Measurements from ENCODE around the gene LRRC14B. TPM values are rescaled to one million over a fixed set of nuclear protein-coding genes. Genes with fewer than 3 reads are reported as not detected.
"Not testable (repeated sequence)": the region's sequence is repeated elsewhere in the genome, so short reads cannot be mapped to it uniquely, and the experiment has no call there.

LRRC14B gene
- total RNA-seq, 2 donors from 2014 or later: not detected

GRCh38 chr5:223791-224190 is 32.5 kb downstream of the LRRC14B start:
- peaks cover 42% of the 10 kb centered on the region for H3K36me3 ChIP-seq

GRCh38 chr5:225334-225733 is 34.0 kb downstream of the LRRC14B start:
- ATAC-seq (ENCODE audit: insufficient number of reproducible peaks, low FRiP score, low read depth) (no peak), DNase-seq (ENCODE audit: low spot score) (no peak)
- H3K4me3 ChIP-seq: no peak overlapping the region
- peaks cover 9 to 25% of the 10 kb centered on the region in 2 donors for H3K4me1 ChIP-seq (ENCODE audit: control insufficient read depth in 1 of 2, low read depth in 2 of 2)
- no peak overlapping the region for H3K27ac ChIP-seq
- H3K9me3 ChIP-seq: no peaks in the 10 kb centered on the region
- H3K36me3 ChIP-seq: peaks cover 53% of the 10 kb centered on the region
- H3K27me3 ChIP-seq (replicated peaks; ENCODE audit: insufficient read depth): no peaks in the 10 kb centered on the region
- no peak for TF ChIP-seq CTCF (IDR thresholded peaks at IDR 0.05)

More at GRCh38 chr5:223791-224190, 32.5 kb downstream of the LRRC14B start:
- Histone ChIP-seq H3K27ac (no peak overlapping the region), H3K4me1 (ENCODE audit: control insufficient read depth in 1 of 2, low read depth in 2 of 2) (peaks cover 9 to 36% of the 10 kb centered on the region in 2 donors), H3K4me3 (no peak overlapping the region), H3K27me3 (replicated peaks; ENCODE audit: insufficient read depth) (no peaks in the 10 kb centered on the region), H3K9me3 (no peaks in the 10 kb centered on the region)
- TF ChIP-seq CTCF (IDR thresholded peaks at IDR 0.05): no peak
- DNase-seq (ENCODE audit: low spot score): no peak
- no peak for ATAC-seq (ENCODE audit: insufficient number of reproducible peaks, low FRiP score, low read depth)

GRCh38 chr5:227375-227774 is 36.1 kb downstream of the LRRC14B start:
- DNase-seq (ENCODE audit: low spot score): not testable (repeated sequence)

GRCh38 chr5:228886-229285 is 37.6 kb downstream of the LRRC14B start:
- Histone ChIP-seq H3K36me3 (peaks cover 62% of the 10 kb centered on the region), H3K27ac (no peak overlapping the region), H3K4me1 (ENCODE audit: control insufficient read depth in 1 of 2, low read depth in 2 of 2) (no peaks in the 10 kb centered on the region), H3K27me3 (replicated peaks; ENCODE audit: insufficient read depth) (no peaks in the 10 kb centered on the region), H3K4me3 (no peak overlapping the region), H3K9me3 (no peaks in the 10 kb centered on the region)
- DNase-seq (ENCODE audit: low spot score) (no peak), ATAC-seq (ENCODE audit: insufficient number of reproducible peaks, low FRiP score, low read depth) (no peak)
- no peak for TF ChIP-seq CTCF (IDR thresholded peaks at IDR 0.05)

More at GRCh38 chr5:227375-227774, 36.1 kb downstream of the LRRC14B start:
- not testable (repeated sequence) for ATAC-seq (ENCODE audit: insufficient number of reproducible peaks, low FRiP score, low read depth); H3K27ac ChIP-seq; H3K9me3 ChIP-seq; H3K4me3 ChIP-seq; H3K27me3 ChIP-seq (replicated peaks; ENCODE audit: insufficient read depth)
- peaks cover 9 to 11% of the 10 kb centered on the region in 2 donors for H3K4me1 ChIP-seq (ENCODE audit: control insufficient read depth in 1 of 2, low read depth in 2 of 2)
- peaks cover 56% of the 10 kb centered on the region for H3K36me3 ChIP-seq

DNA sequence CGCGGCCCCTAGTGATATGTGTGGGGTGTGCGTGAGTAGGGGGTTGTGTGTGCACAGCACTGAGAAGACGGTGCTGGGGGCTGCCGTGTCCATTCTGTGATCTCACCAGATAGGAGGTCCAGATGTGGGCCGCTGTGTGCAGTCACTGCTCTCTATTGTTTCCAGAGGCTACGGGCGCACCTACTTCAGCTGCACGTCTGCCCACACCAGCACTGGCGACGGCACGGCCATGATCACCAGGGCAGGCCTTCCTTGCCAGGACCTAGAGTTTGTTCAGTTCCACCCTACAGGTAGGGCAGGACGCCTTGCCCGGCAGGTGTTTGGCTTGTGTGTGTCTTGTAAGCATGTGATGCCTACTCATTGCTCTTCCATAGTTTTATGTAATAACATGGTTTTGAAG is 39.4 kb downstream of the LRRC14B start:
- Histone ChIP-seq H3K27ac (no peak overlapping the region), H3K4me3 (no peak overlapping the region), H3K27me3 (replicated peaks; ENCODE audit: insufficient read depth) (no peaks in the 10 kb centered on the region), H3K4me1 (ENCODE audit: control insufficient read depth in 1 of 2, low read depth in 2 of 2) (no peaks in the 10 kb centered on the region), H3K36me3 (peaks cover 54% of the 10 kb centered on the region), H3K9me3 (no peaks in the 10 kb centered on the region)
- DNase-seq (ENCODE audit: low spot score) (no peak), ATAC-seq (ENCODE audit: insufficient number of reproducible peaks, low FRiP score, low read depth) (no peak)
- TF ChIP-seq CTCF (IDR thresholded peaks at IDR 0.05): no peak

- Histone ChIP-seq H3K9me3 (no peaks in the 10 kb centered on the region), H3K27me3 (replicated peaks; ENCODE audit: insufficient read depth) (no peaks in the 10 kb centered on the region), H3K36me3 (peaks cover 50% of the 10 kb centered on the region), H3K4me1 (ENCODE audit: control insufficient read depth in 1 of 2, low read depth in 2 of 2) (no peaks in the 10 kb centered on the region), H3K27ac (no peak overlapping the region), H3K4me3 (no peak overlapping the region)
- TF ChIP-seq CTCF (IDR thresholded peaks at IDR 0.05): no peak
- ATAC-seq (ENCODE audit: insufficient number of reproducible peaks, low FRiP score, low read depth): no peak
- no peak for DNase-seq (ENCODE audit: low spot score)
These were observed 40.4 kb downstream of the LRRC14B start for GRCh38 chr5:231661-232060.

- peaks cover 36% of the 10 kb centered on the region for H3K36me3 ChIP-seq
- not testable (repeated sequence) for ATAC-seq (ENCODE audit: insufficient number of reproducible peaks, low FRiP score, low read depth); H3K4me1 ChIP-seq (ENCODE audit: control insufficient read depth in 1 of 2, low read depth in 2 of 2); H3K4me3 ChIP-seq; H3K27me3 ChIP-seq (replicated peaks; ENCODE audit: insufficient read depth); H3K9me3 ChIP-seq; DNase-seq (ENCODE audit: low spot score); H3K27ac ChIP-seq
These were observed 42.1 kb downstream of the LRRC14B start for GRCh38 chr5:233426-233825.

Measured in thoracic aorta (tissue), 2 donors.